Activated CD8-positive, alpha-beta T cell treated with anti-CD3 and anti-CD28 coated beads for 36 hours (primary cell): Measurements from ENCODE around the gene LIMD2. TPM values are rescaled to one million over a fixed set of nuclear protein-coding genes. Genes with fewer than 3 reads are reported as not detected.

Experiments
- ATAC-seq: fragments of 200-7000 bp; cut with Tn5 transposase; one replicate; pipeline ENCODE4 v1.10.0; 2021; ENCODE audit warnings: mild to moderate bottlenecking, moderate library complexity
- CTCF ChIA-PET: fragments of 350-600 bp; sonication (Branson Sonifier 250); formaldehyde crosslinking; loops from one replicate; lab custom pipeline; 2021; ENCODE audit warnings: antibody characterized with exemption; lab: Charles Lee
- POLR2A ChIA-PET: fragments of 350-600 bp; sonication (Branson Sonifier 250); formaldehyde crosslinking; loops from one replicate; lab custom pipeline; 2021; ENCODE audit warnings: antibody characterized with exemption; lab: Charles Lee
- DNase-seq: peaks from one replicate; pipeline ENCODE4 v3.0.0-alpha.2; 2020
- H3K27ac Mint-ChIP-seq: one replicate; pipeline ENCODE4 v1.8.0; 2021; ENCODE audit warnings: mild to moderate bottlenecking, mixed read lengths
- H3K27me3 Mint-ChIP-seq: one replicate; pipeline ENCODE4 v1.8.0; 2021; ENCODE audit warnings: mixed read lengths
- H3K36me3 Mint-ChIP-seq: one replicate; pipeline ENCODE4 v1.8.0; 2021; ENCODE audit warnings: low read depth, mixed read lengths
- H3K4me1 Mint-ChIP-seq: one replicate; pipeline ENCODE4 v1.8.0; 2021; ENCODE audit warnings: low read depth, mixed read lengths
- H3K4me3 Mint-ChIP-seq: one replicate; pipeline ENCODE4 v1.8.0; 2021; ENCODE audit warnings: mild to moderate bottlenecking, moderate library complexity, mixed read lengths
- H3K9me3 Mint-ChIP-seq: one replicate; pipeline ENCODE4 v1.8.0; 2021; ENCODE audit warnings: mixed read lengths
- CTCF ChIP-seq: fragments of 200-600 bp; IDR thresholded peaks from one replicate; pipeline ENCODE4 v1.8.0; 2022; ENCODE audit warnings: antibody characterized with exemption, mild to moderate bottlenecking
- intact Hi-C: fragments of 100-400 bp; cut with micrococcal nuclease; formaldehyde crosslinking; loops from one replicate; pipeline ENCODE4 v1.10.0; 2022
- total RNA-seq, 2 experiments: library from RNA; stranded (reverse); gene quantifications; one replicate each; pipeline ENCODE4 v1.2.3, GENCODE V29; 2021

Gene LIMD2
- total RNA-seq, 2 experiments from 2014 or later, result 143 to 145 TPM

GRCh38 chr17:63685578-63685977 lies 14.3 kb downstream of the LIMD2 start:
- TF ChIP-seq CTCF, result no peak
- ChIA-PET POLR2A (interaction anchor here (1.2 to 3.1 kb wide), 2 partner anchors 9 to 13 kb away, joined by 3 to 10 read pairs; no protein-coding TSS in a partner anchor), CTCF (interaction anchor here (1.0 to 1.8 kb wide), 4 partner anchors 13 to 78 kb away, joined by 3 to 4 read pairs (median 4); no protein-coding TSS in a partner anchor)
- ATAC-seq (no peak), DNase-seq (no peak)
- Mint-ChIP-seq H3K36me3 (peaks cover 9% of the 10 kb centered on the region), H3K27ac (peak overlapping the region; percentile 82), H3K27me3 (no peaks in the 10 kb centered on the region), H3K9me3 (no peaks in the 10 kb centered on the region), H3K4me3 (no peak overlapping the region), H3K4me1 (peaks cover 19% of the 10 kb centered on the region)
- intact Hi-C loops, result no loop called here

- CTCF ChIA-PET, result interaction anchor here (1.0 to 1.8 kb wide), 4 partner anchors 14 to 77 kb away, joined by 3 to 4 read pairs (median 4); no protein-coding TSS in a partner anchor
- intact Hi-C loops, result no loop called here
- Mint-ChIP-seq H3K4me3 (no peak overlapping the region), H3K9me3 (no peaks in the 10 kb centered on the region), H3K4me1 (peaks cover 19% of the 10 kb centered on the region), H3K36me3 (peaks cover 7% of the 10 kb centered on the region), H3K27ac (peak overlapping the region; percentile 34), H3K27me3 (no peaks in the 10 kb centered on the region)
- TF ChIP-seq CTCF, result no peak
- no peak for DNase-seq
- no peak for ATAC-seq
- POLR2A ChIA-PET, result interaction anchor here (1.2 to 3.1 kb wide), 2 partner anchors 10 to 14 kb away, joined by 3 to 10 read pairs; no protein-coding TSS in a partner anchor
These were observed 14.9 kb downstream of the LIMD2 start for GRCh38 chr17:63685041-63685440.

- ATAC-seq (no peak), DNase-seq (no peak)
- peak overlapping the region; percentile 32 for H3K27ac Mint-ChIP-seq
- no peak for TF ChIP-seq CTCF
- intact Hi-C loops, result no loop called here
- CTCF ChIA-PET, result interaction anchor here (1.0 to 1.9 kb wide), 6 partner anchors 17 to 257 kb away, joined by 3 to 5 read pairs (median 3); no protein-coding TSS in a partner anchor
- peaks cover 7% of the 10 kb centered on the region for H3K36me3 Mint-ChIP-seq
- H3K4me3 Mint-ChIP-seq, result no peak overlapping the region
- peaks cover 15% of the 10 kb centered on the region for H3K4me1 Mint-ChIP-seq
- no peaks in the 10 kb centered on the region for H3K27me3 Mint-ChIP-seq
- POLR2A ChIA-PET, result interaction anchor here (0.8 to 1.9 kb wide), 5 partner anchors 10 to 90 kb away, joined by 3 to 9 read pairs (median 5); partner anchors contain the start of genes CCDC47 and DDX42
- no peaks in the 10 kb centered on the region for H3K9me3 Mint-ChIP-seq
These were observed 16.9 kb downstream of the LIMD2 start for GRCh38 chr17:63682981-63683380.

DNA sequence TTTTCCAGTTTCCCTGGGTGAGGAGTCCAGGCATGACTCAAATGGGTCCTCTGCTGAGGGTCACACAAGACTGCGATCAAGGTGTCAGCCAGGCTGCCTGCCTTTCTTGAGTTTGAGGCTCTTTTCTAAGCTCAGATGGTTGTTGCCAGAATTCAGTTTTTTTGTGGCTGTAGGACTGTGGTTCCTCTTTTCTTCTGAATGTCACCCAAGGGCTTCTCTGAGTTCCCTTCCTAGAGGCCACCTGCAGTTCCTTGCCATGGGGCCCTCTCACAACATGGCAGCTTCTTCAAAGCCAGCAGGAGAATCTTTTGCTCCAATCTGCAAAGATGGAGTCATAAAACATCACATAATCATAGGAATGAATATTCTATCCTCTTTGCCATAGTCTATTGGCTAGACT lies 17.5 kb downstream of the LIMD2 start:
- H3K27ac Mint-ChIP-seq, result no peak overlapping the region
- peaks cover 15% of the 10 kb centered on the region for H3K4me1 Mint-ChIP-seq
- ChIA-PET CTCF (interaction anchor here (1.0 to 1.9 kb wide), 7 partner anchors 11 to 257 kb away, joined by 3 to 5 read pairs (median 3); no protein-coding TSS in a partner anchor), POLR2A (interaction anchor here (0.8 to 1.9 kb wide), 6 partner anchors 11 to 91 kb away, joined by 3 to 9 read pairs (median 5); partner anchors contain the start of genes CCDC47 and DDX42)
- no peaks in the 10 kb centered on the region for H3K27me3 Mint-ChIP-seq
- intact Hi-C loops, result no loop called here
- peaks cover 7% of the 10 kb centered on the region for H3K36me3 Mint-ChIP-seq
- TF ChIP-seq CTCF, result no peak
- no peaks in the 10 kb centered on the region for H3K9me3 Mint-ChIP-seq
- no peak for ATAC-seq
- H3K4me3 Mint-ChIP-seq, result no peak overlapping the region
- no peak for DNase-seq

- ATAC-seq, result no peak
- peaks cover 13% of the 10 kb centered on the region for H3K4me1 Mint-ChIP-seq
- H3K4me3 Mint-ChIP-seq, result no peak overlapping the region
- CTCF ChIA-PET, result interaction anchor here (0.7 to 1.9 kb wide), 5 partner anchors 11 to 202 kb away, joined by 3 to 5 read pairs (median 3); no protein-coding TSS in a partner anchor
- DNase-seq, result no peak
- no peak for TF ChIP-seq CTCF
- POLR2A ChIA-PET, result interaction anchor here (0.8 to 1.8 kb wide), 5 partner anchors 9 to 92 kb away, joined by 3 to 9 read pairs (median 4); partner anchors contain the start of genes CCDC47 and DDX42
- peaks cover 7% of the 10 kb centered on the region for H3K36me3 Mint-ChIP-seq
- no peaks in the 10 kb centered on the region for H3K27me3 Mint-ChIP-seq
- H3K27ac Mint-ChIP-seq, result no peak overlapping the region
- H3K9me3 Mint-ChIP-seq, result no peaks in the 10 kb centered on the region
- intact Hi-C loops, result no loop called here
These were observed 18.4 kb downstream of the LIMD2 start for GRCh38 chr17:63681530-63681929.
